Measurements from ENCODE around the gene TFIP11. TPM values are rescaled to one million over a fixed set of nuclear protein-coding genes. Genes with fewer than 3 reads are reported as not detected.

Gene TFIP11
- total and polyA plus RNA-seq, 10 donors: 21.5 to 46.3 (median 41.2) TPM

DNA sequence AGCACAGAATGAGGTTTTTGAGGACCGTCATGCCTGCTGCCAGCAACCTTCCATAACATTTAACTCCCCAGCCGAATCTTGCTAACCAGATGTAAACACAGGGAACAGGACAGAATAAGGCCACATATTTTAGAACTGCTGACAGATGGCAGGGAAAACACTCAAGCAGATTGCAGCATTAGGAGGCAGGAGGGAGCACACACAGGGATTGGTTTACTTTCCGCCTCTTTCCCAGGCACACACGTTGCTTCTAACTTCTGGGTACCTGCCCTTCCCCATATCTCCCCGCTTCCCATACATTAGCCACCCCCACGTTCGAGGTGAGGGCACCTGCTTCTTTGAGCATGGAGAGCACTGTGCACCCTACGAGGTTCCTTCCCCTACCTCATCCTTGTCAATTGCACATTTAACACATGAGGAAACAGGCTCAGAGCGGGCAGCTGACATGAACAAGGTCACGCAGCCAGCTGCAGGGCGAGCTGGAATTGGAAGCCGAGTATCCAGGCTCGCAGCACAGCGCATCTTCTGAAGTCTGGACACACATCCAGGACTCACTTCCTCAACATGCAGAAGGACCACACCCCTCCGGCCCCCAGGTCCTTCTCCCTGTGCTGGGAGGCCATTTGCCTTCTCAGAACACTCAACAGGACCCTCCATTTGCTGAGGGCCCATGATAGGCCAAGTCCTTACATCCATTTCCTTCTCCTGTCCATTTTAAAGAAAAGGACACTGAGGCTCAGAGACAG lies 64.5 kb downstream of the TFIP11 start:
- H3K4me3 ChIP-seq: no peak overlapping the region
- no peaks in the 10 kb centered on the region for H3K27me3 ChIP-seq (replicated peaks in 1 of 7)
- H3K36me3 ChIP-seq: peaks cover 0 to 71% (median 22%) of the 10 kb centered on the region in 6 donors
- 79 to 86% (median 84%) methylated on average over 15 of the region's 15 CpGs for WGBS, 5 donors
- H3K9me3 ChIP-seq: no peaks in the 10 kb centered on the region
- no peaks in the 10 kb centered on the region for H3K4me1 ChIP-seq
- TF ChIP-seq POLR2A (IDR thresholded peaks at IDR 0.05) (no peak), POLR2AphosphoS5 (IDR thresholded peaks at IDR 0.05) (no peak)
- TF ChIP-seq, protein P1, sequence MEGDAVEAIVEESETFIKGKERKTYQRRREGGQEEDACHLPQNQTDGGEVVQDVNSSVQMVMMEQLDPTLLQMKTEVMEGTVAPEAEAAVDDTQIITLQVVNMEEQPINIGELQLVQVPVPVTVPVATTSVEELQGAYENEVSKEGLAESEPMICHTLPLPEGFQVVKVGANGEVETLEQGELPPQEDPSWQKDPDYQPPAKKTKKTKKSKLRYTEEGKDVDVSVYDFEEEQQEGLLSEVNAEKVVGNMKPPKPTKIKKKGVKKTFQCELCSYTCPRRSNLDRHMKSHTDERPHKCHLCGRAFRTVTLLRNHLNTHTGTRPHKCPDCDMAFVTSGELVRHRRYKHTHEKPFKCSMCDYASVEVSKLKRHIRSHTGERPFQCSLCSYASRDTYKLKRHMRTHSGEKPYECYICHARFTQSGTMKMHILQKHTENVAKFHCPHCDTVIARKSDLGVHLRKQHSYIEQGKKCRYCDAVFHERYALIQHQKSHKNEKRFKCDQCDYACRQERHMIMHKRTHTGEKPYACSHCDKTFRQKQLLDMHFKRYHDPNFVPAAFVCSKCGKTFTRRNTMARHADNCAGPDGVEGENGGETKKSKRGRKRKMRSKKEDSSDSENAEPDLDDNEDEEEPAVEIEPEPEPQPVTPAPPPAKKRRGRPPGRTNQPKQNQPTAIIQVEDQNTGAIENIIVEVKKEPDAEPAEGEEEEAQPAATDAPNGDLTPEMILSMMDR (IDR thresholded peaks at IDR 0.05 in 8 of 11, conservative IDR thresholded peaks at IDR 0.05 in 3 of 11): no peak
- no peak overlapping the region for H3K27ac ChIP-seq
- intact Hi-C loops (cut with DNase I; ENCODE audit: low total_unique reads): no loop called here
- no peak for DNase-seq

DNA sequence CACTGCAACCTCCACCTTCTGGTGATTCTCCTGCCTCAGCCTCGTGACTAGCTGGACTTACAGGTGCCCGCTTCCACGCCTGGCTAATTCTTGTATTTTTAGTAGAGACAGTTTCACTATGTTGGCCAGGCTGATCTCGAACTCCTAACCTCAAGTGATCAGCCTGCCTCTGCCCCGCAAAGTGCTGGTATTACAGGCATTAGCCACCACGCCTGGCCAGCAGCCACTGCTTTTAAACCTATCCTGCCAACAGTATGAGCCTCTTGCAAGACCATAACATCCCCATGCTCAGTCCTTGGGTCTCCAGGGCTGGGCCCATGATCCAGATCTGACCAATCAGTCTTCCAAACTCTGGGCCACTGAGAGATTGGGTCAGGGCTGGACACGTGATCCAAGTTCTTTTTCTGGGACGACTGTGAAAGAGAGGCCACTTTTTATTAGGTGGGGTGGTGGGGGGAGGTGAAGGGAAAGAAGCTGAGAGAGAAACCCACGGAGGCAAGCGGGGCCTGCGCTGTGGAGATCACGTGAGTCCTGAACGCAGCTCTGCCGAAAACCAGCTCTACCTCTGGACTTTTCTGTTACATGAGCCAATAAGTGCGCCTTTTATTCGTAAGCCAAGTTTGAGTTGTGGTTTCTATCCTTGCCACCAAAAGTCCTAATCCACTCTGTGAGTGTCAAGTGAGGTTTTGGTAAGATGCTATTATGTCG lies 65.3 kb downstream of the TFIP11 start:
- WGBS, 5 donors: 87 to 89% (median 88%) methylated on average over 17 of the region's 17 CpGs
- TF ChIP-seq POLR2AphosphoS5 (IDR thresholded peaks at IDR 0.05) (no peak), POLR2A (IDR thresholded peaks at IDR 0.05) (no peak)
- TF ChIP-seq, protein P1 (IDR thresholded peaks at IDR 0.05 in 8 of 11, conservative IDR thresholded peaks at IDR 0.05 in 3 of 11): no peak
- Histone ChIP-seq H3K27ac (no peak overlapping the region), H3K9me3 (no peaks in the 10 kb centered on the region), H3K4me1 (peaks cover 0 to 4% (median 0%) of the 10 kb centered on the region in 6 donors), H3K4me3 (no peak overlapping the region), H3K36me3 (peaks cover 0 to 69% (median 15%) of the 10 kb centered on the region in 6 donors), H3K27me3 (replicated peaks in 1 of 7) (no peaks in the 10 kb centered on the region)
- DNase-seq: no peak
- intact Hi-C loops (cut with DNase I; ENCODE audit: low total_unique reads): no loop called here

DNA sequence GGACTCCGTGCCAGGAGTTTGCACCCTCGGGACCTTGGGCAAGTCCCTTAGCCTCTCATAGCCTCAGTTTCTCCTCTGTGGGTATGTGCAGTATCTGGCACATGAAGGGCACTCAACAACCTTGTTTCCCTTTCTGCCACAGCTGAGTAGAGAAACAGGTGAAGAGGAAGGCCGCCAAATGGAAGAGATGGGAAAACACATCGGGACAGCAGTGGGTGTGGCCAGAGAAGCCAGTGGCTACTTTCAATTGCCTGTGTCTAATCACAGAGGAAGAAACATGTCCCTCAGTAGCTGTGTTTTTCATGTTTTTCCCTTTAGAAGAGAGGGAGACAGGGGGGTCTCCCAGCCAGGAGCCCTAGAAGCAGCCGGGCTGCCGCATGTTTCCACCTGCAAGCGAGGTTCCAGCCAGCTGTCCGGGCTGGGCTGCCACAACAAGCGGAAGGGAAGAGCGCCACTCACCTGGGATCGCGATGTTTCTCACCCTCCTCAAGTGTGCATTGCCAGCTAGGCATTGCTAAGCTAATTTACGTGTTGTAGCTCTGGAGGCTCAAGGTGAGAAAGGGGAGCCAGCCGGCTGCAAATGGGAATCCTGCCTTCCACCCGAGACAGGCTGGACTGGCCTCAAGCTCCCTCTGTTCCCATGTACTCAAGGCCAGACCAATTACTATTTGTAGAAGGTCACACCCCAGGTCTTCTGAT lies 66.5 kb downstream of the TFIP11 start:
- Histone ChIP-seq H3K27ac (no peak overlapping the region), H3K27me3 (replicated peaks in 1 of 7) (no peaks in the 10 kb centered on the region), H3K9me3 (no peaks in the 10 kb centered on the region), H3K4me1 (peaks cover 0 to 4% (median 0%) of the 10 kb centered on the region in 6 donors), H3K36me3 (peaks cover 0 to 57% (median 5%) of the 10 kb centered on the region in 6 donors), H3K4me3 (no peak overlapping the region)
- DNase-seq: no peak
- WGBS, 5 donors: 84 to 87% (median 87%) methylated on average over 15 of the region's 15 CpGs
- TF ChIP-seq, protein P1 (IDR thresholded peaks at IDR 0.05 in 8 of 11, conservative IDR thresholded peaks at IDR 0.05 in 3 of 11): no peak
- TF ChIP-seq POLR2A (IDR thresholded peaks at IDR 0.05) (no peak), POLR2AphosphoS5 (IDR thresholded peaks at IDR 0.05) (peak in 1 of 3 donors; percentile 21)
- intact Hi-C loops (cut with DNase I; ENCODE audit: low total_unique reads): no loop called here
